DND-41 (cell line): ENCODE data around the gene SLC44A2.

Experiments used
- EZH2 ChIP-seq: IDR thresholded peaks from 3 replicates; pipeline ENCODE4 v1.6.1; 2012; ENCODE audit warnings: borderline replicate concordance, low read depth, mild to moderate bottlenecking, moderate library complexity, low read length, inconsistent platforms; ENCODE audit not compliant: severe bottlenecking
- TF ChIP-seq, protein P1 (sequence below): IDR thresholded peaks from 2 replicates; pipeline ENCODE4 v1.5.1; 2012; ENCODE audit warnings: borderline replicate concordance, low read length, moderate library complexity, mild to moderate bottlenecking; ENCODE audit not compliant: poor library complexity, severe bottlenecking; ENCODE audit errors: extremely low read depth

- TF ChIP-seq EZH2: no peak
- TF ChIP-seq, protein P1, sequence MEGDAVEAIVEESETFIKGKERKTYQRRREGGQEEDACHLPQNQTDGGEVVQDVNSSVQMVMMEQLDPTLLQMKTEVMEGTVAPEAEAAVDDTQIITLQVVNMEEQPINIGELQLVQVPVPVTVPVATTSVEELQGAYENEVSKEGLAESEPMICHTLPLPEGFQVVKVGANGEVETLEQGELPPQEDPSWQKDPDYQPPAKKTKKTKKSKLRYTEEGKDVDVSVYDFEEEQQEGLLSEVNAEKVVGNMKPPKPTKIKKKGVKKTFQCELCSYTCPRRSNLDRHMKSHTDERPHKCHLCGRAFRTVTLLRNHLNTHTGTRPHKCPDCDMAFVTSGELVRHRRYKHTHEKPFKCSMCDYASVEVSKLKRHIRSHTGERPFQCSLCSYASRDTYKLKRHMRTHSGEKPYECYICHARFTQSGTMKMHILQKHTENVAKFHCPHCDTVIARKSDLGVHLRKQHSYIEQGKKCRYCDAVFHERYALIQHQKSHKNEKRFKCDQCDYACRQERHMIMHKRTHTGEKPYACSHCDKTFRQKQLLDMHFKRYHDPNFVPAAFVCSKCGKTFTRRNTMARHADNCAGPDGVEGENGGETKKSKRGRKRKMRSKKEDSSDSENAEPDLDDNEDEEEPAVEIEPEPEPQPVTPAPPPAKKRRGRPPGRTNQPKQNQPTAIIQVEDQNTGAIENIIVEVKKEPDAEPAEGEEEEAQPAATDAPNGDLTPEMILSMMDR: no peak
Measured at GRCh38 chr19:10660346-10660745, 35.0 kb downstream of the SLC44A2 start.
